Measurements from ENCODE around the gene PLOD3.
"Not testable (repeated sequence)": the region's sequence is repeated elsewhere in the genome, so short reads cannot be mapped to it uniquely, and the experiment has no call there.

The PLOD3 gene

DNA sequence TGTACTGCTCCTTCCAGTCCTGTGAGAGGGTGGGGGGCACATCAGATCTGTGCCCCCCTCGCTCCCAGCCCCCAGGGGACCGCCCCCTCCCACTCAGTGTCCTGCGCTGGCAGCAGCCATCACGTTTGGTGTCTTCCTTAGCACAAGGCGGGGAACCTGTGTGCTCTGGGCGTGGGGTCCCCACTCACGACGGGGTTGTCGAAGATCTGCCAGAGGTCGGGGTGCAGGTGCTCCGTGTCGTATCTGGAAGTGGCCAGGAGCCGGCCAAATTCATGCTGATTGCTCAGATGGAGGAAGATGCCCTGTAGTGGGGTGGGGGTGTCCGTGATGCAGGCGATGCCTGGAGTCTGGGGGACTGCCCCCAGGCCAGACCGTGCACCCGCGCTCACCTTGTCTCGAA, 7.2 kb downstream of the PLOD3 start:
- no peak for DNase-seq (ENCODE audit: low read depth in 2 of 2)

DNA sequence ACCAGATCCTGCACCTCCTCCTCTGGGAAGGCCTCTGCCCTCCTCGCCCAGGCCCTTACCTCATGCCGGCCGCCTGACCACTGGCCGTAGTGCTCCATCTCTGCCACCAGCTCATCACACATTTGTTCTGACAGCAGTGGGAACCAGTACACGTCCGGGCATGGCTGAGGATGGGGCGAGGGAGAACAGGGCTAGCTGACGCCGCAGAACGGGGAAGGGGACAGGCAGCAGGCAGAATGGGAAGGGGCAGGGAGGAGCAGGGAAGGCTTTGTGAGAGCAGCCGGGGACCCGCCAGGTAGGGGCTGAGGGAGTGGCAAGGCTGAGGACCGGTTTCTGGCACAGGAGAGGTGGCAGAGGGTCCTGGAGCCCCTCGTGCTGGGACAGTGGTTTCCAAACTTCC, 8.6 kb downstream of the PLOD3 start:
- DNase-seq (ENCODE audit: low read depth in 2 of 2): no peak

DNA sequence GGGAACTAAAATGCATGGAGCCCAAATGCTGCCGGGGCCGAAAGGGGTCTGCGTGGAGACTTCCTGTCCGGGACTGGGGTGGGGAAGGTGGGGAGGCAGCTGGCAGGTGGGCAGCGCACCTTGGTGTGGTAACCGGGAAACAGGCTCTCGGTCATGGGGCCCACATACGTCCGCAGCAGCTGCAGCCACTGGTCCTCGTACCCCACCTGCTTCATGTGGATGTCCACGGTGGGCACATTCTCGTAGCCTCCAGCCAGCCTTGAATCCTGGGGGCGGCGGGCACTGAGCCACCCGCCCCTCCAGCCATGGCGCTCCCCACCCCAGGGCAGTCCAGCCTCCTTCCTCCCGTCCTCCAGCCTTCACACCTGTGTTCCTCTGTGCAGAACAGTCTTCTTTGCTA, 9.9 kb downstream of the PLOD3 start:
- DNase-seq (ENCODE audit: low read depth in 2 of 2): no peak

DNA sequence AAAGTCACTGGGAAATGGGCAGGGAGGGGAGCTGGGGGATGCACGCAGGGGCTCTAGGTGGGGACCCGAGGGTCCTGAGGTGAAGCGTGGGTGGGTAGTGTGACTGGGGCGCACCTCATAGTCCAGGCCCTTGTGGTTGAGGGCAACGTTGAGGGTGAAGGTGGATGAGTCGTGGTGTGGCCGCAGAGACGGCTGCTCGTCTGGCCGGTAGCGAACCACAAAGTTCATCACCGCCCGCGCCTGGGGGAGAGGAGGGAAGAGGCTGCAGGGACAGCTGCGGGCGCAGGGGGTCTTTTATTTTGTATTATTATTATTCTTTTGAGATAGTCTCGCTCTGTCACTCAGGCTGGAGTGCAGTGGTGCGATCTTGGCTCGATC, 10.7 kb downstream of the PLOD3 start:
- DNase-seq (ENCODE audit: low read depth in 2 of 2): no peak

DNA sequence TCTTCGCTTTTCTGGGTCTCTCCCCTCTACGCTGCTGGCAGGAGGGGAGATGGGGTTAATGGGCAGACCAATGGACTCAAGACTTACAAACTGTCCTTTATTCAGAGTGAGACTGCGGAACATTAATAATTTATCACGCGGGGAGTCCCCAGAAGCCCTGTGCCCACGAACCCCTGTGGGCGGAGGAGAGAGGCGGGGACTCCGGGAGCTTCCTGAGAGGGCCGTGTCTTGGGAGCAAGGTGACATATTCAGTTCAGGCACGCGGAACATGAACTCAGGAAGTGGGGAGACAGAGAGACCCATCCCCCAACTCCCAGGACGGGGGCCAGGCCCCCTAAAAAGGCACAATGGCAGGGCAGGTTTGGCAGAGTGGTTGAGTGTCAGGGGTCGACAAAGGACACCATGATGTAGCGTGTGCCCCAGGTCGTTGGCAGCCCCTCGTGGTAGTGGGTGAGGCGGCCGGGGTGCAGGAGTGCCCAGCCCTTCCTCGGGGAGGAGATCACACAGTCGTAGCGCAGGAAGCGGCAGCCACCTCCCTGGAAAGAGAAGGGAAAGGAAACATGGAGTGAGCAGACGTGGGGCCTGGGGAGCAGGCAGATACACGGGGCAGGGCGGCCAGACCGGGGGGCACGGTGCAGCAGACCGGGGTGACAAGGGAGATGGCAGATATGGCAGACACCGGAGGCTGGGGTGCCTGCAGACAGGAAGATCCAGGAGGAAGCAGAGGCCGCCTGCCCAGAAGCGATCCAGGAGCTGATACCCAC, 11.3 kb downstream of the PLOD3 start:
- DNase-seq (ENCODE audit: low read depth in 2 of 2): no peak

DNA sequence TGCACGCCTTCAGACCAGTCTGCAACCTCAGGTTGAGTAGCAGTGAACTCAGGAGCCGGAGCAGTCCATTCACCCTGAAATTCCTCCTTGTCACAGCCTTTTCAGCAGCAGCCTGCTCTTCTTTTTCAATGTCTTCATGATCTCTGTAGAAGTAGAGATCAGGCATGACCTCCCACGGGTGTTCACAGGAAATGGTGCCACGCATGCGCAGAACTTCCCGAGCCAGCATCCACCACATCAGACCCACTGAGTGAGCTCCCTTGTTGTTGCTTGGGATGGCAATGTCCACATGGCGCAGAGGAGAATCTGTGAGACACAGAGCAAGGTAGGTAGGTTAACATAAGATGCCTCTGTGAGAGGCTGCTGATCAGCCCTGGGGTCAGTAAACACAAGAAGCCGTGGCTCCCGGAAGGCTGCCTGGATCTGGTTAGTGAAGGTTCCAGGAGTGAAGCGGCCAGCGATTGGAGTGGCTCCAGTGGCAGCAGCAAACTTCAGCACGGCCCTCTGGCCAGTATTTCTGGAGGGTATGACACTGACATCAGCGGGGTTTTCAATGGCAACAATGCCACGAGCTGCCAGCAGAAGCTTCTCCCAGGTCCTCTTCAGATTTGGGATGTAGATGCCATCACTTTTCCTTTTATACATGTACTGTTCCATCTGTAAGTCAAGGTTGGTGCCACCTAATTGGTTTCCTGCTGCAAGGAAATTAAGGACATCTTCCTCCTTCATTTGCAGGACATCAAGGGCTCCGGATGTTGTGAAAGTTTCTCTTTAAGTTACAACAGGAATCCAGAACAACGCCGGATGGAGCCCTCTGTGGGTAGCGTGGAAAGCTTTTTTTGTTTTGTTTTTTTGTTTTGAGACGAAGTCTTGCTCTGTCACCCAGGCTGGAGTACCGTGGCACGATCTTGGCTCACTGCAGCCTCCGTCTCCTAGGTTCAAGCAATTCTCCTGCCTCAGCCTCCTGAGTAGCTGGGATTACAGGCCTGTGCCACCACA, 13.3 kb downstream of the PLOD3 start:
- not testable (repeated sequence) for DNase-seq (ENCODE audit: low read depth in 2 of 2)

DNA sequence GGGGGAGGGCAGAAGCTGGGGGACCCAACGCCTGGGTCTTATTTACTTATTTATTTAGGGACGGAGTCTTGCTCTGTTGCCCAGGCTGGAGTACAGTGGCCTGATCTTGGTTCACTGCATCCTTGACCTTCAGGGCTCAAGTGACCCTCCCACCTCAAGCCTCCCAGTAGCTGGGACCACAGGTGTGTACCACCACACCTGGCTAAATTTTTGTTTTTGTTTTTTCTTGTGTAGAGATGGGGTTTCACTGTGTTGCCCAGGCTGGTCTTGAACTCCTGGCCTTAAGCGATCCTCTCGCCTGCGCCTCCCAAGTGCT, 14.8 kb downstream of the PLOD3 start:
- no peak for DNase-seq (ENCODE audit: low read depth in 2 of 2)

DNA sequence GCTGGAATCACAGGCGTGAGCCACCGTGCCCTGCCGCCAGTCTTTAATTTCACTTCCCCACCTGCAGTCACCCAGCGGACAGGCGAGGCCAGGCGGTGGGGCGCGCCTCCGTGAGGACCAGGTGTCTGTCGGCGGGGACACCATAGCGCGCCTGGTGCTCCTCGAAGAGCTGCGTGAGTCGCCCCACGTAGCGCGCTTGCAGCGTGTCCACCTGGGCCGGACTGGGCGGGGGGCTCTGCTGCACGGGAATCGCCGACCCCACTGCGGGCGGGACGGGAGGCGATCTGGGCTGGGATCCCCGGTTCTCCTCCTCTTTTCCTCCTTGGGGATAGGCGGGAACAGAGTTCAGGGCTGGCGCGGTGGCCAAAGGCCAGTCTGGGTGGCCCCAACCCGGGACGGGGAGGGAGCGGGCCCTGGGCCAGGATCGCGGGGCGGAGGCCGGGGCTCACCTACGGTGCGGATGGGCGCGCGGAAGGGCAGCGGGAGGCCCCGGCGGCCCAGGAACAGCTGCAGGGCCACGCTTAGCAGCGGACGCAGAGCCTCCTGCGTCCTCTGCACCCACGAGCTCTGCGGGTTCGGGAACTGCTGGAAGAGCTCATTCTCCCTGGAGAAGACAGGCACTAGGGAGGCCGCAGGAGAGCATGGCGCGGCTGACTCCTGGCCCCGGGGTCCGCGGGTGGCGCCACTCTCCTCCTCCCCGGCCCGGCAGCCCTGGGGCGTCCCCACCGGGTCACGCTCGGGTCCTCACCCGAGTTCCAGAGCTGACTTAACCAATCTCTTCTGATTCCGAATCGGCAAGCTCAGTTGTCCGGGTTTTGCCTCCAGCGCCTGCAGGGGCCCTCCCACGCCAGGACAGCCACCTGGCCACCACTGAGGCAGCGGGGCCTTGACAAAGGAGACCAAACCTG, 15.4 kb downstream of the PLOD3 start:
- no peak for DNase-seq (ENCODE audit: low read depth in 2 of 2)

DNA sequence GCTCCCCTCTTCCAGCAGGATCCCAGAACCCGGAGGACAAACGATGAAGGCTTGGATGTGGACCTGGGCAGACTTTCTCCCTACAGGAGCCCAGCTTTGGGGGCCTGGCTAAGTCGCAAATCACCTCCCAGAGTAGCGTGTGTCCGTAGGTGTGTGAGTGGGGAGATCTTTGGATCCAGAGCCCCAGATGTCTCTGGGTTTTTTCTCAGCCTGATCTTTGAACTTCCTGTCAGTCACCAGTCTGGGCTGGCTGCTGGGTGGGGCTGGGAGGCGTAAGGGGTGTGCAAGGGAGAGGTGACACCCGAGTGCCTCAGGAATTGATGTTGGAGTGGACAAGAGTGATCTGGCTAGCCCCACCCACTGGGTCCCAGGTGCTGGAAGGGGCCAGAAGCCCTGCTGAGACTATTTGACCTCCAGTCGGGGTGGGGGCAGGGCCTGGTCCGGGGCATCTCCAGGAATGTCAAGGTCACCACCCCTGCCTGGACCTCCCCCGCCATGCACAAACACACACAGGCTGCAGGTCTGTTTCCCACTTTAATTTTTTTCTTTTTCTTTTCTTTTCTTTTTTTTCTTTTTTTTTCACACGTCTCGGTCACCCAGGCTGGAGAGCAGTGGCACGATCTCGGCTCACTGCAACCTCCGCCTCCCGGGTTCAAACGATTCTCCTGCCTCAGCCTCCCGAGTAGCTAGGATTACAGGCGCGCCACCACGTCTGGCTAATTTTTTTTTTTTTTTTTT, 16.4 kb downstream of the PLOD3 start, which contains the start of gene MOGAT3:
TSS of gene MOGAT3 (minus strand) at position 175 of the 738 bp plus-strand sequence. CDS start 182 bp downstream, outside the sequence.
- no peak for DNase-seq (ENCODE audit: low read depth in 2 of 2)

DNA sequence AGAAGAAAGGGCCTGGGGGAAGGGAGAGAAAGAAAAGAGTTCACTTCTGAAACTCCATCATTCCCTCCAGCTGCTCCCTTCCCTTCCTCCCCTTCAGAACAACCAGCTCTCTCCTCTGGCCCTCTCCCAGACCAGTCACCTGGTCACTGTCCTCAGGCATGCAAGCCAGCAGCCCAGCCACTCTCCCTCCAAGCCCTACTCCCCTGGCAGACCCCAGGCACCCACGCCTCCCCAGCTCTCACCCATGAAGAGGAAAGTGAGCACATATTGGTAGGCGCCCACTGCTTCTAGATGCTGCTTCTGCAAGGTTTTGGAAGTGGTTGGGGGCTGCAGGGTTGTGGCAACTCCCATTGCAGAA, 16.9 kb downstream of the PLOD3 start:
- DNase-seq (ENCODE audit: low read depth in 2 of 2): no peak

DNA sequence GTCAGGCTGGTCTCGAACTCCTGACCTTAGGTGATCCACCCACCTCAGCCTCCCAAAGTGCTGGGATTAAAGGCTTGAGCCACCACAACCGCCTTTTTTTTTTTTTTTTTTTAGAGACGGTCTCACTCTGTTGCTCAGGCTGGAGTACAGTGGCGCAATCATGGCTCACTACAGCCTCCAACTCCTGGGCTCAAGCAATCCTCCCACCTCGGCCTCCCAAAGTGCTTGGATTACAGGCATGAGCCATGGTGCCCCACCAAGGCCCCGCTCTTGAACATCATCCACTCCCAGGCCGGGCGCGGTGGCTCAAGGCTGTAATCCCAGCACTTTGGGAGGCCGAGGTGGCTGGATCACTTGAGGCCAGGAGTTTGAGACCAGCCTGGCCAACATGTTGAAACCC, 17.9 kb downstream of the PLOD3 start:
- DNase-seq (ENCODE audit: low read depth in 2 of 2): not testable (repeated sequence)

DNA sequence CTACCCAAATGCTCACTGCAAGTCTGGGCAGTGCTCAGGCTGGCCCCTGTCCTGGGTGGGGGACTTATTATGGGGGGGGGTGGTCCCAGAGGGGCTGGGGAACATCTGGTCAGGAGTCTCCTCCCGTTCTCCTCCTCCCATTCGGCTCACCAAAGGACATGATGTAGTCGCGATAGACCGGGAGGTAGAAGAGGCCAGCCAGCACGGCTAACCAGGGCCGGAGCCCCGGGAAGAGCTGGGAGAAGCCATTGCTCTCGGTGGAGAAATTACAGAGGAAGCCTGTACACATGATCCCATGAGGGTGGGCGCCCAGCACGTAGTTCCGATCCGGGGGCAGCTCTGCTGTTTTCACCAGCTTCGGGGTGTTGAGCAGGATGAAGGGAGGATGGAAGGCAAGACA, 18.9 kb downstream of the PLOD3 start:
- DNase-seq (ENCODE audit: low read depth in 2 of 2): no peak

DNA sequence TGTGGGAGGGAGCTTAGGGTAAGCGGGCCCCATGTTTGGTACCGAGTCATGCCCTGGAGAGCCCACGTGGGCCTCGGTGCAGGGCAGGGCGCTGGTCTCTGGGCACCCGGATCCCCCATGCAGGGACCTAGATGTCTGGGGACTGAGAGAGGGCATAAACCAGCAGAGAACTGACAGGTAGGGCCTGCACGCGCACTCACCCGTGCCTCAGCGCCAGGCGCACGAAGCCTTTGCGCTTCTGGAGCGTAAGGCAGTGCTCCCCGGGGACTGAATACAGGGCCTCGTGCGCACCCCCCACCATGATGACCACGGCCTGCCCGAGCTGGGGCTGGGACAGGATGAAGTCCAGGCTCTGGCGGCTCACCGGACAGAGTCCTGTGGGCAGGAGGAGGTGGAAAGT, 19.4 kb downstream of the PLOD3 start:
- no peak for DNase-seq (ENCODE audit: low read depth in 2 of 2)

DNA sequence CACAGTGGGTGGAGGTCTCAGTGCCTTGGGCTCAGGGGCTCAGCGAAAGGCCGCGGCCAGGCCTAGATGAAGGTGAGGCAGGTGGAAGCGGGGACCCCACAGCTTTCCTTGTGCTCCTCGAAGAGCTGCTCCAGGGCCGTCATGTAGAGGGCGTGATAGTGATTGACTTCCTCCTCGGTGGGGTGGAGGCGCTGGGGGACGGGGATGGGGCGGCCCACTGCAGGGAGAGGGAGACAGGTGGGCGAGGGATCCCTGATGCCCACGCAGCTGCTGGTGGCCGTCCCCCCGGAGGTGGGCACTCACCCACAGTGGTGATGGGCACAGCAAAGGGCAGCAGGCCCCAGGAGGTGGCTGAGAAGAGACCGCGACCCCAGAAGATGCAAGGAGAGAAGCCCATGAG, 21.5 kb downstream of the PLOD3 start:
- DNase-seq (ENCODE audit: low read depth in 2 of 2): no peak

DNA sequence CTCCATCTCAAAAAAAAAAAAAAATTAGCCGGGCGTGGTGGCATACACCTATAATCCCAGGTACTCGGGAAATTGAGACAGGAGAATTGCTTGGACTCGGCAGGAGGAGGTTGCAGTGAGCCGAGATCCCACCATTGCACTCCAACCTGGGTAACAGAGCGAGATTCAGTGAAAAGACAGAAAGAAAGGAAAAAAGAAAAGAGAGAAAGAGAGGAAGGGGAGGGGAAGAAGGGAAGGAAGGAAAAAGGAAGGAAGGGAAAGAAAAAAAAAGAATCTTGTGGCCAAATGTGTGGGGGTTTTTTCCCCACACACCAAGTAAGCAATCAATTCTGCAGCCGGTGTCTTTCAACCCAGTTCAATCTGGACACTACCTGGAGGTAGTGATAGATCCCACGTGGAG, 28.3 kb downstream of the PLOD3 start:
- no peak for DNase-seq (ENCODE audit: low read depth in 2 of 2)

DNA sequence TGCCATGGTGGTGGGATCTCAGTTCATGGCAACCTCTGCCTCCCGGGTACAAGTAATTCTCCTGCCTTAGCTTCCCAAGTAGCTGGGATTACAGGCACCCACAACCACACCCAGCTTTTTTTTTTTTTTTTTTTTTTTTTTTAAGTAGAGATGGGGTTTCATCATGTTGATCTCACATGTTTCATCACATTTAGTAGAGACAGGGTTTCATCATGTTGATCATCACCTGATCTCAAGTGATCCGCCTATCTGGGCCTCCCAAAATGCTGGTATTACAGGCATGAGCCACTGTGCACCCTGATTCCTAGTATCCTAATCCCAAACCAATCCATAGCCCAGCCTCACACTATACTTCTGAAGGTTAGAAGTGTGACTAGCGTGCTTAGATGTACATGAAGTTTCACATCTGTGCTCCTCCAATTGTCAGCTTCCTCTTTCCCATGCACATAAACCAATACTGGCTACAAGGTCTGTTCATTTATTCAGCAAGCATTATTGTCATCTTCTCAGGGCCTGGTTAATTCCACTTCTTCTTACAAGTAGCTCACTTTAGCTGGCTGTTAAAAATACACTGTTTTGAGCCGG, 30.4 kb downstream of the PLOD3 start:
- no peak for DNase-seq (ENCODE audit: low read depth in 2 of 2)

DNA sequence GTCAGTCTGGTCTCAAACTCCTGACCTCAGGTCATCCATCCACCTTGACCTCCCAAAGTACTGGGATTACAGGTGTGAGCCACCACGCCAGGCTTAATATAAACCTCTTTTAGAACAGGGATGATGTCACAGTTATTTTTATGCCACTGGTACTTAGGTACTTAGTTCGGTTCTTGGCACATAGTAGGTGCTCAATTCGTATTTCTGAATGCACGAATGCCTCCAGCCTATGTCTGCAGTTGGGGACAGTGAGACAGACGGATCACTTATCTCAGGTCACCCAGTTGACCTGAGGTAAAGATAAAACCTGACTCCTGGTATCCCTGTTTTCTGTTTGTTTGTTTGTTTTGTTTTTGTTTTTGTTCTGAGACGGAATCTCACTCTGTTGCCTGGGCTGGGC, 31.2 kb downstream of the PLOD3 start:
- no peak for DNase-seq (ENCODE audit: low read depth in 2 of 2)

DNA sequence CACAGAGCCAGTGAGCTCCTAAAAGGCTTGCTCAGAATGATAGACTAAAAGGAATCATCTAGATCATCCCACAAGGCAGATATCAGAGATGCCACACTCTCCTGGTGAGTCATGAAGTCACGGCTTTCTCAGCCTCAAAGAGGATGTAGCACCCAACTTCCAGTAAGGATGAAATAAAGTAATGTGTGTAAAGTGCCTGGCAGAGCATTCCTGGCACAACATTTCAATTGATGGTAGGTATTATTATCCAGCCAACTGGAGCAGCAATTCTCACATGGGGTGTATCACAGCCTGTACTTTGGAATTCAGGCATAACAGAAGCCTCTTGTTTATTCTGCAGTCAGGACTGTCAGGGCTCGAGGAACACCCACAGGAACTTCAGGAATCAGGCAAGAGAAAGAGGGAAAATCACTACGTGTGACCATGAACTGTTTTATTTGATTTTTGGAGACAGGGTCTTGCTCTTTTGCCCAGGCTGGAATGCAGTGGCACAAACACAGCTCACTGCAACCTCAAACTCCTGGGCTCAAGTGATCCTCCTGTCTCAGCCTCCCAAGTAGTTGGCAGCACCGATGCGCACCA, 32.0 kb downstream of the PLOD3 start:
- no peak for DNase-seq (ENCODE audit: low read depth in 2 of 2)

DNA sequence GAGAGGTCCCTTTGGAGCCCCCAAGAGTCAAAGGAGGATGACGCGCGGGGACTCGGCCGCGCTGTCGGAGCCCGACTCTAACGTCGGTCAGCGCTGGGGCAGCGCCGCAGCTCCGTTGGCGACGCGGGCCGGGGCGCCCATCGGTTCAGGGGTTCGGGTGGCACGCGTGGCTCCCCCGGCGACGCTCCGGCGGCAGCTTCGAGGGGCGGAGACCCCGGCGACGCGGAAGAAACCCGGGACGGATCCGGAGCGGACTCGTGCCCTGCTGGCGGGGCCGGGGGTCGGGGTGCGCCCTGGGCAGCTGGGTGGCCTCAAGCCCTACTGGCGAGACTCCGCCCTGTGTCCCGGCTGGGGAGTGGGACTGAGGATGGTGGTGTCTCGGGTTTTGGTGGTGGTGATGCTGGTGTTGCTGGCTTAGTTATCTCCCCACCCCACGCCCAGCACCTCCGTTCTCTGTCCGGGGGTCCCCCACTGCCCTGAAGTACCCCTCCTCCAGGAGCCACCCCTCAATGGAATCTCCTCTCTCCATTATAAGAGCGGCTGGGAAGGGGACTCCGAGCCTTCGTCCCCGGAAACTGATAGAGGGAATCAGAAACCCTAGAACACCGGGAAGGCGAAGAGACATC, 37.1 kb downstream of the PLOD3 start, which contains the start of gene NAT16:
TSS of gene NAT16 (minus strand) at position 164 of the 626 bp plus-strand sequence. CDS start 5,486 bp downstream, outside the sequence.
- DNase-seq (ENCODE audit: low read depth in 2 of 2): no peak

DNA sequence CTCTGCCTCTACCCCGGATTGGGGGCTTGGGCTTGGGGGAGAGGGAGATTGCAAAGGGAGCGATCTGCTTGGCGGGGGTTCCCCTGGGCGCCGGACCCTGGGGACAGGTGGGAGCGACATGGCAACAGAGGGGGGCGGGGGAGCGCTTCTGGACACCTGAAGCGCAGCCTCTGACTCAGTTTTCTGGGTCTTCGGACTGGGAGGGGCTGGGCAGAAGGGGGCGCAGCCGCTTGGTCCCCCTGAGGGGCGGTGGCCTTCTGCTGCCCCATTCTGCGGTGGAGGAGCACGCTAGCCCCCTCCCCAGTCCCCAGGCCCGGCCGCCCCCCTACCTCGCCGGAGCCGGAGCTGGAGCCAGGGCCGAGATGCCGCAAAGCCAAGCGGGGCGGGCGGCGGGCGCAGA, 37.7 kb downstream of the PLOD3 start:
- no peak for DNase-seq (ENCODE audit: low read depth in 2 of 2)
